ENCODE results near the gene TSEN15. TPM values are rescaled to one million over a fixed set of nuclear protein-coding genes. Genes with fewer than 3 reads are reported as not detected.

Gene TSEN15
- total and polyA plus RNA-seq, 2 experiments from 2014 or later: 55.8 TPM

GRCh38 chr1:184018622-184019021 is 32.9 kb upstream of the TSEN15 start (continued):
- no peak for TF ChIP-seq EZH2phosphoT487 (IDR thresholded peaks at IDR 0.05; ENCODE audit: unreplicated experiment)

- H3K4me1 ChIP-seq (ENCODE audit: insufficient read depth): peaks cover 15% of the 10 kb centered on the region
- no peak for ATAC-seq
- peaks cover 6% of the 10 kb centered on the region; the same call in 1 of the 2 replicates for H3K9me2 ChIP-seq (ENCODE audit: insufficient read depth)
- no peak overlapping the region for H3K27ac Mint-ChIP-seq
- H3K36me3 ChIP-seq (ENCODE audit: insufficient read depth): no peaks in the 10 kb centered on the region
- no peaks in the 10 kb centered on the region for H3K27me3 Mint-ChIP-seq (ENCODE audit: insufficient read depth, low read depth, poor library complexity)
- H3K4me1 Mint-ChIP-seq: peaks cover 14% of the 10 kb centered on the region; the same call in 2 of the 3 replicates
- no peak overlapping the region for H3K27ac ChIP-seq (ENCODE audit: low read depth)
- no peak for DNase-seq (ENCODE audit: low spot score)
- no peak overlapping the region for H3K4me3 ChIP-seq
- H3K36me3 Mint-ChIP-seq (ENCODE audit: low read depth): no peaks in the 10 kb centered on the region
- H4K20me1 ChIP-seq (replicated peaks; ENCODE audit: insufficient read depth): no peaks in the 10 kb centered on the region
- H3K27me3 ChIP-seq (ENCODE audit: insufficient read depth): no peaks in the 10 kb centered on the region
- no peaks in the 10 kb centered on the region for H3K9me3 Mint-ChIP-seq
- no peak for TF ChIP-seq EZH2phosphoT487 (IDR thresholded peaks at IDR 0.05; ENCODE audit: unreplicated experiment)
- no peak for TF ChIP-seq CREB1 (CRISPR knock-in tag; IDR thresholded peaks at IDR 0.05; ENCODE audit: low read depth)
- TF ChIP-seq ZNF331 (CRISPR knock-in tag; IDR thresholded peaks at IDR 0.05; ENCODE audit: low read depth): no peak
- no peak for TF ChIP-seq REST (IDR thresholded peaks at IDR 0.05; ENCODE audit: unreplicated experiment)
- TF ChIP-seq CTCF (conservative IDR thresholded peaks at IDR 0.05; ENCODE audit: low read depth in 2 of 2): no peak
- TF ChIP-seq POLR2AphosphoS5 (IDR thresholded peaks at IDR 0.05; ENCODE audit: low read depth): no peak
- no peak for TF ChIP-seq NANOG (IDR thresholded peaks at IDR 0.05; ENCODE audit: borderline replicate concordance)
- no peak for TF ChIP-seq STAT1 (IDR thresholded peaks at IDR 0.05; ENCODE audit: unreplicated experiment)
- no peak for TF ChIP-seq ZNF462 (CRISPR knock-in tag; IDR thresholded peaks at IDR 0.05)
- no peak for TF ChIP-seq JUNB (IDR thresholded peaks at IDR 0.05; ENCODE audit: unreplicated experiment)
- no peak for TF ChIP-seq ETS1 (IDR thresholded peaks at IDR 0.05)
- no peak for TF ChIP-seq EZH2 (IDR thresholded peaks at IDR 0.05; ENCODE audit: low read depth, unreplicated experiment)
- TF ChIP-seq ZNF114 (CRISPR knock-in tag; IDR thresholded peaks at IDR 0.05): no peak
- H3K4me3 Mint-ChIP-seq: no peak overlapping the region
- no peak overlapping the region for H3K4me2 ChIP-seq
- H3K79me2 ChIP-seq (replicated peaks; ENCODE audit: insufficient read depth): no peaks in the 10 kb centered on the region
- no peak overlapping the region for H2AFZ ChIP-seq
- H3F3A ChIP-seq (replicated peaks; ENCODE audit: low read depth): no peaks in the 10 kb centered on the region
Observed at GRCh38 chr1:184019069-184019468, 32.5 kb upstream of the TSEN15 start.

Measured in GM23338 (cell line).